Measurements from ENCODE around the gene KCNRG. TPM values are rescaled to one million over a fixed set of nuclear protein-coding genes. Genes with fewer than 3 reads are reported as not detected.

KCNRG gene
- total RNA-seq, 3 donors from 2014 or later (not counting 1 experiment from before 2014, with no cell fraction given) = 0.43 to 1.0 (median 0.61) TPM

GRCh38 chr13:50065712-50066111 is 50.5 kb downstream of the KCNRG start:
- H3K9me3 ChIP-seq (ENCODE audit: control insufficient read depth, insufficient read depth, low read length) = no peaks in the 10 kb centered on the region
- Mint-ChIP-seq H3K4me3 (no peak overlapping the region), H3K27ac (peak overlapping the region; percentile 54 to 86), H3K4me1 (peaks cover 27 to 32% of the 10 kb centered on the region in 2 donors), H3K9me3 (no peaks in the 10 kb centered on the region), H3K27me3 (ENCODE audit: low read depth in 2 of 2) (no peaks in the 10 kb centered on the region), H3K36me3 (no peaks in the 10 kb centered on the region)
- no peaks in the 10 kb centered on the region for H3K27me3 ChIP-seq (ENCODE audit: control insufficient read depth, insufficient read depth, low read length)
- WGBS (ENCODE audit: insufficient coverage) = 100% methylated on average over 1 of the region's 1 CpG
- no peak overlapping the region for H3K27ac ChIP-seq (ENCODE audit: low read length)
- intact Hi-C loops (cut with micrococcal nuclease) = no loop called here
- no peak for ATAC-seq
- TF ChIP-seq CTCF (IDR thresholded peaks at IDR 0.05) = no peak
- DNase-seq = no peak
- no peaks in the 10 kb centered on the region for H3K4me1 ChIP-seq (ENCODE audit: control insufficient read depth, insufficient read depth, low read length)
- peaks cover 24% of the 10 kb centered on the region for H3K36me3 ChIP-seq (ENCODE audit: control insufficient read depth, insufficient read depth, low read length)
- H3K4me3 ChIP-seq (ENCODE audit: low read length) = no peak overlapping the region

GRCh38 chr13:50068508-50068907 is 53.3 kb downstream of the KCNRG start:
- Histone ChIP-seq H3K27ac (ENCODE audit: low read length) (no peak overlapping the region), H3K36me3 (ENCODE audit: control insufficient read depth, insufficient read depth, low read length) (peaks cover 20% of the 10 kb centered on the region), H3K4me1 (ENCODE audit: control insufficient read depth, insufficient read depth, low read length) (peaks cover 4% of the 10 kb centered on the region), H3K27me3 (ENCODE audit: control insufficient read depth, insufficient read depth, low read length) (no peaks in the 10 kb centered on the region), H3K4me3 (ENCODE audit: low read length) (no peak overlapping the region), H3K9me3 (ENCODE audit: control insufficient read depth, insufficient read depth, low read length) (no peaks in the 10 kb centered on the region)
- H3K36me3 Mint-ChIP-seq = no peaks in the 10 kb centered on the region
- no peak overlapping the region for H3K4me3 Mint-ChIP-seq
- DNase-seq (no peak), ATAC-seq (no peak)
- H3K27me3 Mint-ChIP-seq (ENCODE audit: low read depth in 2 of 2) = no peaks in the 10 kb centered on the region
- no peaks in the 10 kb centered on the region for H3K9me3 Mint-ChIP-seq
- peaks cover 43 to 45% of the 10 kb centered on the region in 2 donors for H3K4me1 Mint-ChIP-seq
- intact Hi-C loops (cut with micrococcal nuclease) = no loop called here
- TF ChIP-seq CTCF (IDR thresholded peaks at IDR 0.05) = no peak
- H3K27ac Mint-ChIP-seq = peak overlapping the region; percentile 62 to 86

- no peaks in the 10 kb centered on the region for H3K27me3 ChIP-seq (ENCODE audit: control insufficient read depth, insufficient read depth, low read length)
- H3K9me3 ChIP-seq (ENCODE audit: control insufficient read depth, insufficient read depth, low read length) = no peaks in the 10 kb centered on the region
- H3K4me3 ChIP-seq (ENCODE audit: low read length) = no peak overlapping the region
- TF ChIP-seq CTCF (IDR thresholded peaks at IDR 0.05) = no peak
- H3K27me3 Mint-ChIP-seq (ENCODE audit: low read depth in 2 of 2) = no peaks in the 10 kb centered on the region
- no peak overlapping the region for H3K27ac ChIP-seq (ENCODE audit: low read length)
- H3K4me3 Mint-ChIP-seq = no peak overlapping the region
- no peaks in the 10 kb centered on the region for H3K36me3 Mint-ChIP-seq
- intact Hi-C loops (cut with micrococcal nuclease) = no loop called here
- H3K27ac Mint-ChIP-seq = peak overlapping the region; percentile 62 to 86
- no peak for DNase-seq
- no CpG with 5 or more reads among the region's 1 CpG for WGBS (ENCODE audit: insufficient coverage)
- H3K36me3 ChIP-seq (ENCODE audit: control insufficient read depth, insufficient read depth, low read length) = peaks cover 18% of the 10 kb centered on the region
- ATAC-seq = no peak
- no peaks in the 10 kb centered on the region for H3K9me3 Mint-ChIP-seq
- peaks cover 50 to 52% of the 10 kb centered on the region in 2 donors for H3K4me1 Mint-ChIP-seq
- H3K4me1 ChIP-seq (ENCODE audit: control insufficient read depth, insufficient read depth, low read length) = peaks cover 4% of the 10 kb centered on the region
Observed at GRCh38 chr13:50069261-50069660, 54.0 kb downstream of the KCNRG start.

GRCh38 chr13:50070186-50070585 is 54.9 kb downstream of the KCNRG start:
- Histone ChIP-seq H3K4me1 (ENCODE audit: control insufficient read depth, insufficient read depth, low read length) (peaks cover 4% of the 10 kb centered on the region), H3K36me3 (ENCODE audit: control insufficient read depth, insufficient read depth, low read length) (peaks cover 18% of the 10 kb centered on the region), H3K27ac (ENCODE audit: low read length) (no peak overlapping the region), H3K9me3 (ENCODE audit: control insufficient read depth, insufficient read depth, low read length) (no peaks in the 10 kb centered on the region), H3K27me3 (ENCODE audit: control insufficient read depth, insufficient read depth, low read length) (no peaks in the 10 kb centered on the region), H3K4me3 (ENCODE audit: low read length) (no peak overlapping the region)
- Mint-ChIP-seq H3K27me3 (ENCODE audit: low read depth in 2 of 2) (no peaks in the 10 kb centered on the region), H3K36me3 (no peaks in the 10 kb centered on the region), H3K9me3 (no peaks in the 10 kb centered on the region), H3K4me1 (peaks cover 50 to 52% of the 10 kb centered on the region in 2 donors), H3K4me3 (peak overlapping the region; percentile 6), H3K27ac (peak overlapping the region in 1 of 2 donors; percentile 86)
- no peak for TF ChIP-seq CTCF (IDR thresholded peaks at IDR 0.05)
- DNase-seq (no peak), ATAC-seq (no peak)
- intact Hi-C loops (cut with micrococcal nuclease) = no loop called here

Measured in natural killer cell (primary cell).